ENCODE measurements around the gene GAGE12F.
"Not testable (repeated sequence)": the region's sequence is repeated elsewhere in the genome, so short reads cannot be mapped to it uniquely, and the experiment has no call there.

Gene GAGE12F
- long read RNA-seq, donor 1, result 0 reads
- long read RNA-seq, donor 2, result 0 reads
- long read RNA-seq, donor 3, result 0 reads
- long read RNA-seq, donor 4, result 0 reads
- long read RNA-seq, donor 5, result 0 reads
- long read RNA-seq, donor 6, result 0 reads
- long read RNA-seq, donor 7, result 0 reads
- long read RNA-seq, donor 8, result 0 reads

GRCh38 chrX:49560542-49560941, at the start of gene GAGE12F:
TSS of gene GAGE12F (plus strand) at chrX:49560842. CDS start at chrX:49561997, 1,155 bp downstream.
- DNase-seq, result not testable (repeated sequence)

GRCh38 chrX:49531877-49532276, 28.8 kb upstream of the GAGE12F start, which contains the start of gene GAGE12C:
TSS of gene GAGE12C (plus strand) at chrX:49532177. CDS start at chrX:49533332, 1,155 bp downstream.
- not testable (repeated sequence) for DNase-seq

GRCh38 chrX:49541433-49541832, 19.2 kb upstream of the GAGE12F start, which contains the start of gene GAGE12D:
TSS of gene GAGE12D (plus strand) at chrX:49541733. CDS start at chrX:49542888, 1,155 bp downstream.
- DNase-seq, result not testable (repeated sequence)

GRCh38 chrX:49550989-49551388, 9.7 kb upstream of the GAGE12F start, which contains the start of gene GAGE12E:
TSS of gene GAGE12E (plus strand) at chrX:49551289. CDS start at chrX:49552444, 1,155 bp downstream.
- DNase-seq, result not testable (repeated sequence)

GRCh38 chrX:49568728-49569127, 8.1 kb downstream of the GAGE12F start:
- DNase-seq, result not testable (repeated sequence)

GRCh38 chrX:49569152-49569551, 8.5 kb downstream of the GAGE12F start:
- DNase-seq, result not testable (repeated sequence)

GRCh38 chrX:49570100-49570499, 9.5 kb downstream of the GAGE12F start, which contains the start of gene GAGE12G:
TSS of gene GAGE12G (plus strand) at chrX:49570400. CDS start at chrX:49571555, 1,155 bp downstream.
- DNase-seq, result not testable (repeated sequence)

GRCh38 chrX:49579649-49580048, 19.0 kb downstream of the GAGE12F start, which contains the start of gene GAGE12H:
TSS of gene GAGE12H (plus strand) at chrX:49579949. CDS start at chrX:49581104, 1,155 bp downstream.
- not testable (repeated sequence) for DNase-seq

- not testable (repeated sequence) for DNase-seq
Observed at GRCh38 chrX:49589196-49589595, 28.6 kb downstream of the GAGE12F start, which contains the start of gene GAGE2A. TSS of gene GAGE2A (plus strand) at chrX:49589496. CDS start at chrX:49590651, 1,155 bp downstream.

- DNase-seq, result not testable (repeated sequence)
Observed at GRCh38 chrX:49589769-49590478, 29.3 kb downstream of the GAGE12F start.

GRCh38 chrX:49590488-49590887, 29.8 kb downstream of the GAGE12F start:
- DNase-seq, result not testable (repeated sequence)

- not testable (repeated sequence) for DNase-seq
Observed at GRCh38 chrX:49598720-49599119, 38.1 kb downstream of the GAGE12F start, which contains the start of gene GAGE1. TSS of gene GAGE1 (plus strand) at chrX:49599020. CDS start at chrX:49600175, 1,155 bp downstream.

- DNase-seq, result no peak
Observed at GRCh38 chrX:49610718-49611310, 50.2 kb downstream of the GAGE12F start.
